NCI-H2227 treated with DMSO at 0.1 percent for 48 hours (cell line): Measurements from ENCODE around the gene CBFA2T2.

ENCODE experiments used
- DNase-seq: peaks from one replicate; lab custom pipeline; 2025; lab: John Stamatoyannopoulos, UW

The CBFA2T2 gene

DNA sequence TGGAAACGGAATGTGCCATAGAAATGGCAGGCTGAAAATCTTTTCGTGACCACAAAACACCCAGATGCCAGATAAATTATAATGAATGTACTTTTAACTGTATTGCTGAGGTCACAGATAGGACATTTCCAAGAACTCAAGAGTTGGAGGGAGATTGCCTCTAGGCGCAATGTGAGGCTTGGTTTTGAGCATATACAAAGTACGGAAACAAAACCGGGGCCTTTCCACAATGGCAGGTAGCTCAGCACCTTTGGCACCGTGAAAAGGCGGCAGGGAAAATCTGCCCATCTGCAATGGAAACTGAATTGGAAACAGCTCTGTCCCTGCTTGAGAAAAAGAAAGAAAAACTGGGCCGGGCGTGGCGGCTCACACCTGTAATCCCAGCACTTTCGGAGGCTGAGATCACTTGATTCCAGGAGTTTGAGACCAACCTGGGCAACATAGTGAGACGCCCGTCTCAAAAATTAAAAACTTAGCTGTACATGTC is 161.7 kb downstream of the CBFA2T2 start:
- no peak for DNase-seq

DNA sequence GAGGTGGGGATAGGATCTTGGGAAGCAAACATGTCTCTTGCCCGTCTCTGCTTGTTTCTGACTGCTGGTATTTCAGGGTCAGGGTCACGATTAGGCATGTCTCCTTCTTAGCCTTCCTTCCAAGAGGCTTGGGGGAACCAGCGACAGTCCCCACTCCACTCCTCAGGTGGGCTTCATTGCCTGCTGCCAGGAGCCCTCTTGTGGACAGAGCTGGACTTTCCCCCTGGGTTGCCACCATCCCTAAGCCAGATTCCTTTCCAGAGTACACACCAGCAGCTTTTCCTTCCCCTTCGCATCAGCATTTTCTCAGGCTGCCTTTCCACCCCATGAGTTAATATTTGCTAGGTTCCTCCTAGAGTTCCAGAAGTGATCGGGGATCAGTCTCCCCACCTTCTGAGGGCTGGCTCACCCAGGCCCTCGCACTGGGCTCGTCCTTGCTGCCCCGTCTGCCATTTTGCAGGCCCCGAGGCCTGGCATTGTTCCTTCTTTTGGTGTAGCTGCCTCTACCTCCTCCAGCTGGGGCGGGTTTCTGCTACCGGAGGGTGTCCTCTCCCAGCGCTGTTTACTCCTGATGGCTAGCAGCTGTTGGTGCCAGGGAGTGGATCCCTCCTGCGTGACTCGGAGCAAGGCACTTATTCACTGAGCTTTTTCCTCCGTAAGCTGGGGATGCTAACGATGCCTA is 163.5 kb downstream of the CBFA2T2 start:
- peak; percentile 68 for DNase-seq

DNA sequence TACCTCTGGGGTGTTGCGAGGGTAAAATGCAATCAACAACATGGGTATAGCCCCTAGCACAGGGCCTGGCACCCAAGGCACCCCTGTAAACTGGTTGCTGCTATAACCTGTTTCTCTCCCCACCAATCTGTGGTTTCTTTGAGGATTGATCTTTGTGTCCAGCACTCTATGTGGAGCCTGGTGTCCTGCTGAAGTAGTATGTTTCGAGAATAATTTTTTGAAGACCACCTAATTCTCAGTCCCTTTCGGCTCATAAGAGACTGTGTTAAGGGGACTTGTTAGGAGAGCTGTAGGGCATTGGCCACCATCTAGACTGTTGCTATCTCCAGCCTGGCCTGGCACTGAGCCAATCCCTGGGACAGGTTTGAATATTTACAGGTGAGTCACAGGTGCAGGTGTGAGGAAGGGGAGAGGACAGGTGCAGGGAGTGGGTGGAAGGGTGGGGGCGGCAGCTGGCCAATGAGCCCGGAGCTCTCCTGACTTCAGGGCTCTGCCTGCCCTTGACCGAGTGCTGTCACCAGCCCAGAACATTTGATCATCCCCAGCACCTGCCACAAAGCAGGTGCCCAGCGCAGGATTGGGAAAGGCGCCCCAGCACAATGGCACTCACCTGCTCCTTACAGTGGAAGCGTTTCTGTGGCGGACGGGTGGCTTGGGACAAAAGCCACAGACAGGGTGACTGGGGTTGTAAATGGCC is 164.2 kb downstream of the CBFA2T2 start:
- DNase-seq, result no peak

DNA sequence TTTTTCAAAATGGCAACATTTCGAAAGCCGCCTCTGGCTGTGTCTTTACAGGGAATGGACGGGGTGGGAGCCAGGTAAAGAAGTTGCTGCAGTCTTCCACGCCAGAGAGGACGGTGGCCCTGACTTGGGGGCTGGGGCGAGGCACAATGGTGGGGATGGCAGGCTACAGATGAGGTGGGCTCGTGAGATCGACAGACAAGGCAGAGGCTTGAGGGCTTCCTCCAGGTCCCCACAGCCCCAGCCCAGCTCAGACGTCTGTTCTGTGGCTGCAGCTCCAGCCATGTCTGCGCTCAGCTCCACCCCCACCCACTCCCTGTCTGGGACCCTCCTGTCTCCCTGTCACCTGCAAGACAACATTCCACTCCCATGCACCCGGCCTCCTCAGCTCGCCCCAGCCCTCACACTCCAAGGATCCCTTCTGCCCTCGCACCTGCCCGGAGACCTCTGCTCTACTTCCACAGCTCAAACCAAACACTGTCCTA is 164.8 kb downstream of the CBFA2T2 start:
- no peak for DNase-seq

DNA sequence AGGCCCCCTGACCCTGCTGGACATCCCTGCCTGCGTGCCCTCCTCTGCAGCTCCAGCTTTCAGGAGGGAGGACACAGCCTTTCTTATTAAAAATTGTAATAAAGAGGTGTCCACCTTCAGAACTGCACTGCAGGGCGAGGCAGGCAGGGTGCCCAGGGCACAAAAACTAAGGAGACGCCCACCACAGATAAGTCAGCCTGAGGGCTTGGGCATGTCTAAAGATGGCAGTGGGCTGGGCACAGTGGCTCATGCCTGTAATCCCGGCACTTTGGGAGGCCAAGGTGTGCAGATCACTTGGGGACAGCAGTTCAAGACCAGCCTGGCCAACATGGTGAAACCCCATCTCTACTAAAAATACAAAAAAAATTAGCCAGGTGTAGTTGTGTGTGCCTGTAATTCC is 165.3 kb downstream of the CBFA2T2 start:
- no peak for DNase-seq

DNA sequence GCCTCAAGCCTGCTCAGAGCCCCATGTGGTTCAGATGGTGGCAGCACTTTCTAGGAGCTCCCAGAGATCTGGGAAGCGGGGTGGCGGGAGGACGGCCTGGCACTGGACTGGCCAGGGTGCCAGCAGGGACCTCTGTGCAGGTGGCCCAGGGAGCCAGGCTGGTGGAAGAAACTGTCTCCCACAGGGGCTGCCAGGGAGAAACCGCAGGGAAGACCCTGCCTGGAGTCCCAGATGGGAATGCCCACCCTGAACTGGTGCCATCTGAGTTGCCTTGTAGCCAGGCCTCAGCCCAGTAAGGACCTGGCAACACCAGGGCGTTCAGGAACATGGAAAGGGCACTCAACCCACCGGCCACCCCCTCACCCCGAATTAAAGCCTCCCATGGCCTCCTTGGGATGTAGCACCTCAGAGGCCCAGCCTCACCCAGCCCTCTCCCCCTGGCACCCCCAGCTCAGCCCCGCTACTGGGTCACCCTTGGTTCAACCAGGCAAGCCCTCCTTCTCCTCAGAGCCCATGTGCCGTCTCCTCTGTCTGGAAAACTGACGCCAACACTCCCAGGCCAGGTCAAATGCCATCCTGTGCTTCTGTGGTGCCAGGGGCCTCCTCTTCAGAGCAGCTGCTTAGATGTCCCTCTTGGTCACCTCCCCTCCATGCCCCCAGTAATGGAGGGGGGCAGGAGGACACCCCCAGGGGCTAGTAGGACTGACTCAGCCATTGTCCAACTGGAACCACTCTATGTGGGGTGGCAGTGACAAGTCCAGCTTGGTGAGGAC is 166.3 kb downstream of the CBFA2T2 start:
- no peak for DNase-seq

DNA sequence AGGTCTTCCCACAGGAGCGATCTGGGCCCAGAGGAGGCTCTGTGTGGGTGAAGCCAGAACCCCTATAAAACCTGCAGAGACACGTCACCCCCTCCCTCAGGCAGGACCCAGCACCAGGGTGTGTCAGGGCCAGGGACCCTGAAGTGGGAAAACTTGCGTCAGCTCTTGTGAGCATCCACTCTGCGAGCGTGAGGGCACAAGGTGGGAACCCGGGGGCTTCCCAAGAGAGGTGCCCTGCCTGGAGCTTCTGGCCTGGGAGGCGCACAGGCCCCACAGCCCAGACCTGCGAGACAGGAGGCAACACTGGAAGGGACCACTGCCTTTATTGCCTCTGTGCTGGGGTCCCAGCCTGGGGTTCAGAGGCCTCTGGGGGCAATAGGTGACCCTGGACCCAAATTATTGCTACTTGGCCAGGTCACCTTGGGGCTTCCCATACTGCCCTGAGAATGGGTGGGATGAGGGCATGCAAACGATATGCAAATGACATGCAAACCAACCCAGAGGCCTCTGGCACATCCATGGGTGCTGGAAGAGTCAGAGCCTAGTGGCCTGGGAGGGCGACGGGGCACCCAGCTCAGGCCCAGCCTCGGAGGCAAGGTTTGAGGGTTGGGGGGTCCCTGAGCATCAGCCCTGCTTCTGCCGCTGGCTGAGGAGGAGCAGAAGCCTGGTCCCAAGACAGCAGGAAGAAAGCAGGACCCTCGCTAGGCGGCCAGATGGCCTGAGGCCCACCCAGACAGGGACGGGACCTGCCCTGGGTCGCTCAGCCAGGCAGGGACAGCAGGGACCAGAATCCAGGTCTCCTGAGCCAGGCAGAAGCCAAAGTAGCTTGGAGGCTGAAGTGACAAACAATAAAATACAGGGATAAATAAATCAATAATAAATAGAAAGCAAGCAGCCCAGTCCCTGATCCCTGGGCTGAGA is 167.1 kb downstream of the CBFA2T2 start:
- DNase-seq, result no peak

DNA sequence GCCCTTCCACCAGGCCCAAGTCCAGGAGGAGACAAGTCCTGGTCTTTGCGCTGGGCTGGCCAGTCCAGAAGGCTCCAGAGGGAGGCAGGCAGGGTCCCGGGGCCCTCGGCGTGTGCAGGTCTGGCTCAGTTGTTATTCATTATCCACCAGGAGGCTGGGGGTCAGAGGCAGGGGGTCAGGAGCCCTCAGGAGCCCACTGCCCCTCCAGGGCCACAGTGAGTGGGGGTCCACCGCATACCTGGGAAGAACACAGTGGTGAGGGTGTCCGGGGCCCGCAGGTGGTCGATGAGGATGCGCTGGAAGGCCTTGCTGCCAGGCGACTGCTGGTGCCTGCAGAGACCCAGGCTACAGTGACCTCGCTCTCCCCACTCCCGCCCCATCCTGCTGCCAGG is 167.8 kb downstream of the CBFA2T2 start:
- DNase-seq, result no peak

DNA sequence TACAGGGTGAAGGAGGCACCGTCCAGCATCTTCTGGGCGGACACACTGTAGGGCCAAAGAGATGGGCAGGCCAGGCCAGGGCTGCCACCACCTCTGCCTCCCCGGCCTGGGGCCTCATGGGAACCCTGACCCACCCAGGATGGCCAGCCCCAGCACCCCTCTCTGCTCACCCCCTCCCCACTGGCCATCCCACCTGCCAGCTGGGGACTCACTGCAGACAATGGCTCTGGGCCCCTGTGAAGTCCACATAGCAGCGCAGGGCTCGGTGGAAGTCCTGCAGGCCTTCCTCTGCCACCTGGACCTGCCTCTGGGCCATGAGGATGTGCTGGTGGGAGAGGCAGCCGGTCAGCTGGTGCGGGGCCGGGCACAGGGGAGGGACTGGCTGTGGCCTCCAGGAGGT is 168.6 kb downstream of the CBFA2T2 start:
- DNase-seq, result no peak

DNA sequence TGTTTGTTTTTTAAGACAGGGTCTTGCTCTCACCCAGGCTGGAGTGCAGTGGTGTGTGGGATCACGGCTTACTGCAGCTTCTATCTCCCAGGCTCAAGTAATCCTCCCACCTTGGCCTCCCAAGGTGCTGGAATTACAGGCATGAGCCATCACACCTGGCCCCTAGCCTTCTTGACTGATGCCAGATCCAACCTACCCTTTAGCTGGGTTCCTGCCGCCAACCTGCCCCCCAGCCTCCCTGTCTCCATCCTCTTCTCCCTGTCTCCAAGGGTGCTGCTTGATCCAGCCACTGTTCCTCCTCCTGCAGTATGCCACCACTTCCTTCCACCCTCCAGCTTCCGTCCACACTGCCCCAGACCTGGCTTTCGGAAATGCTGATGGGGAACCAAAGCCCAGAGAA is 169.0 kb downstream of the CBFA2T2 start:
- DNase-seq, result no peak

DNA sequence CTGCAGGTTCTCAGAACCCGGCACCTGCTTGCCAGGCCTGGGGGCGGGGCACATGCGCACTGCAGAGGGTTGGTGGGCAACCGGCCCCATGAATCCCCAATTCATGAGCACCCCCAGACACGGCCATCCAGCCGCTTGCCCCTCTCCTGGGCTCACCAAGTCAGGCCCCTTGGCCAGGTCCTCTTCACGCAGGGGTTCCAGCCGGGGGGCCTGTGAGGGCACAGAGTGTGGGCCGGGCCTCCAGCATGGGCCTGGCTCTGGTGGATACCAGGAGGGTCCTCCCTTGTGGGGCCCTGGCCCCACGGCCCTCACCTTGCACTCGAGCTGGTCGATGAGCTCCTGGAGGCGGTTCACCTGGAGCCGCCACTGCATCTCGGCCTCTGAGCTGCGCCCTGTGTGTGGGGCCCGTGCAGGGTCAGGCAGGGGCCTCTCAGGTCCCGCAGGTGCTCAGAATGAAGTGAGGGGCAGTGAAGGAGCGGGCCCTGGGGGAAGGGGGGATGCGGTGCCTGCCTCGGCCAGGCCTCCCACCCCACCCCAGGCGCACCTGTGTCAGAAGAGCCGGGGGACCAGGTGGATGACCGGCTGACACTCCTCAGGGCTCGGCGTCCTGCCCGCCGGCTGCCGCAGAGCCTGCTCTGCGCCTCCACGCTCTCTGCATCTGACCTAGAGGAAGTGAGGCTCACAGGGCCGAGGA is 169.6 kb downstream of the CBFA2T2 start:
- no peak for DNase-seq

DNA sequence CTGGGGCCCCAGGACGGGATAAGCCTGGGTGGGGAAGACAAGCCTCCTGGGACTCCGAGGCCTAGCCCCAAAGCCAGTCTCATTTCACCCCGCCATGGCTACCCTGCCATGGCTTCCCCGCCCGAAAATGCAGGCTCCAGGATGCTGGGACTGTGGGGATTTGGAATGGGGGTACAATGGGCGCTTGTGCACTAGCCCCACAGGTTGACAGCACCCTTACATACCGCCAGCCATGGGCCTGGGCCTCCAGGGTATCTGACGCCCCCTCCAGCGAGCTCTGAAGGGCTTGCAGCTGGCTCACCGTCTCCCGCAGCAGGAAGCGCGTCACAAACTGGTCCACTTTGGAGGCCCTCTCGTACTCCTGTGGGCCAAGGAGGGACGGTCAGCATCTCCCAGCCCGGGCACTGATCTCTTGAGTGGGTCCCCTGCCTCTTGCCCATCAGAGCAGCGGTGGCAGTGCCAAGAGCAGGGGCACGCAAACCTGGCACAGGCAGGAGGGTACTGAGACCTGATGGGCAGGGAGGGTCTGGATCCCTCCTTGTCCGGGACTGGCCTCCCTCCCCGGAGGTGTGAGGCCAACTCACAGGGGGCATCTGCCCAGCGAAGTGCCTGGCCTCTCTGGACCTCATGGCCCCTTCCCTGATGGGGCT is 170.3 kb downstream of the CBFA2T2 start:
- DNase-seq, result no peak

DNA sequence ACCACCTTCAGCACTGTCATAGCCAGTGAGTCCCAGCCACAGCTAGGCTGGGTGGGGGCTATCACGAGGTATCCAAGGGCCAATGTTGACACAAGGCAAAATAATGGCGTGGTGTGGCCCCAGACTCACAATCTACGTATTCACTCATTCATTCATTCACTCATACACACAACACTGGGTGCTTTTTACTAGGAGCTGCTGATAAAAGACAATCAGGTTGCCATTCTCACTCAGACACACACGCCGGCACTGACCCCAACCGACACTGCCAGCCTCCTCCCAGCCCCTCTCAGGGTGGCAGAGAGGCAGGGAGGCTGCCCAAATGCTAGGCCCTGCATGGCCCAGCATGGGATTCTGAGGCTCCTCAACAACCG is 170.8 kb downstream of the CBFA2T2 start:
- no peak for DNase-seq

DNA sequence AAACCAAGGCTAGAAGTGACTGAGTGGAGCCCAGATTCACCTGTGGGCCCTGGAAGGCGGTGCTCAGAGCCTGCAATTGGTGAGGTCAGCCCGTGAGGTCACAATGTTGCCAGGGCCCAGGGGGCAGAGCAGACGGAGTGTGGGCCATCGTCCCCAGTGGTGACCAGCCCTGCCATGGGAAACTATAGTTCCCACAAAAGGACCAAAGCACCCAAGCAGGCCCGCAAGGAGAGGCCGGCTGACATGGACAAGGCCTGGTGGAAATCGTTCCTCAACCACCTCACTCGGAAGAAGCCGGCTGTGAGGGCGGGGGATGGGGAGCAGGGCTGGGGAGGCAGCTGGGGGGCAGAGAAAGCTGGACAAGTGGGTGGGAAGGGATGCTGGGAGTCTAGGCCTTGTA is 172.3 kb downstream of the CBFA2T2 start, which contains the start of gene C20orf144:
TSS of gene C20orf144 (plus strand) at position 156 of the 400 bp plus-strand sequence. CDS start at position 175, 19 bp downstream.
- DNase-seq, result no peak

DNA sequence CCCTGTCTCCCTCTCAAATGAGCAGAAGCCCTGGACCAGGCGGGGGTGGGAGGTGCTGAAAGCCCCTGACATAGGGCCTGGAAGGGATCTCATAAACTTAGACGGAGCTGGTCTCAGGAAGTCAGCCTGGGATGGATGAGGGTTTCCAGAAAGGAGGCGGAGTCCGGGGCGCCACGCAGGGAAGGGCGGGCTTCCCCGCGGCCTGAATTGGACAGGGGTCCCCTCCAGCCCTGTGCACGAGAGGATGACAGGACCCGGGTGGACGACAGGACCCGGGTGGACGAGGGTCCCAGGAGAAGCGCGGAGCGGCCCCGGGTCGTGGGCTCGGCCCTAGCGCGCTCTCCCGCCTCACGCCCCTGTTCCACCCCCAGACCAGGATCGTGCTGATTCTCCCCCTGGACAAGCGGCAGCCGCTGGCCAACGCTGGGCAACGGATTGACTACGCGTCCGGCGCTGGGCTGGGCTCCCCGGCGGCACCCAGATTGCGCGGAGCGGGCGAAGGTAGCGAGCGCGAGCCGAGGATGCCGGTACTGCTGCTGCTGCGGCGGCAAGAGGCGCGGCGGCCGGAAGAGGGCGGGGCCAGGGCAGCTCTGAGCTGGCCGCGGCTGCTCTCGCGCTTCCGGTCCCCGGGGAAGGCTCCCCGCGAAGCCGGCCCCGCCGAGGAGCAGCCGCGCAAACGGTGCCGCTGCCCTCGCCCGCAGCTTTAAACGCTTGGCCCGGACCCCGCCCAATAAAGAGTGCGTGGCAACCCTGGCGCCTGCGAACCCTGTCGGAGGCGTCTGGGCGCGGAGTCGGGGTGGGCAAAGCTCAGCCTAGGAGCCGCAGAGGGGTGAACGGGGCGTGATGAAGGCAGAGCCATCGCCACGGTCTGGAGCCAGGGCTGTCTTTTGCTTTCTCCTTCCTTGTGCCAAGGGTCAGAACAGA is 173.5 kb downstream of the CBFA2T2 start:
- DNase-seq, result peak; percentile 74

DNA sequence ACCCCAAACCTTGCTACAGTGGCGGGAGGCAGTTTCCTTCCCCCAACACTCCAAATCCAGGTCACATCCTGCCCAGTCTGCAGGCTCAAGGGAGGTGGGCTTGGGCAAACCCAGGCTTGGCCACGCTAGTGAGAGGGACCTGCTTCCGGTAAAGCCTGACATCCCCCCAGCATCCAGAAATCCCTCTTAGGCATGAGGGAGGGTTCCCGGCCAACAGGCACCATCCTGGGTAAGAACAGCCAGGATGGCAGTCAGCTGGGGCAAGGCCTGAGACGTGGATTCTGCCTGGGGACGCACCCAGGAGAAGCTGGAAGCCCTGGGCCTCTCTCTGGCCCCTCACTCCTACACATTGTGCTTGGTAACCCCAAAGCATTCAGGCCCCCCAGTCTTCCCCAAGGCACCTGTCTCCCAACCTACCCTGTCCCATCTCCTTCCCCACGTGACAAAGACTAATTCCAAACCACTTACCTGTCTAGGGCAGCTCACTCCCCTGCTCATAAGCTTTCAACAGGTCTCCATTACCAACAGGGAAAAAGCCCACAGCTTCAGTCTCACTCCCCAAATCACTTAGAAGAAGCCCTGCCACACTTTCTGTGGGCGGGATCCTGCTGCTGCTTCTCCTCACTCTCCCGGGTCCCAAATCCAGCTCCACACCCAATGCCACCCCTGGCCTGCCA is 174.3 kb downstream of the CBFA2T2 start:
- DNase-seq, result peak; percentile 31

DNA sequence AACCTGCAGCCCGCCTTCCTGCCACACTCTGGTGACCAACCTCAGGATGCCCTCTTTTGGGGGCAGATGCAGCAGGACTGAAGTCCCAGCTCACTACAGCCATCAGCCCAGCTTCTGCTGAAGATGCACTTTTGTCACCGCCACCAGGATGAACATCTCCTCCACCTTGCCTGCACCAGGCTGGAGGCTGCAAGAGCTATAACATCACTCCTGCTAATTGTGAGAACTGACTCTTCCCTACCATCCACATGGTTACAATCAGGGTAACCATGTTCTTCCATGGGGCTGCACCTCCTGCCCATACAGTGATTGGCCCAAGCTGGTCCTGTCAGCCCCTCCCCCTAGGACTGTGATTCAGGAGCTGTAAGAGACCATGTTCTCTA is 174.9 kb downstream of the CBFA2T2 start:
- no peak for DNase-seq

DNA sequence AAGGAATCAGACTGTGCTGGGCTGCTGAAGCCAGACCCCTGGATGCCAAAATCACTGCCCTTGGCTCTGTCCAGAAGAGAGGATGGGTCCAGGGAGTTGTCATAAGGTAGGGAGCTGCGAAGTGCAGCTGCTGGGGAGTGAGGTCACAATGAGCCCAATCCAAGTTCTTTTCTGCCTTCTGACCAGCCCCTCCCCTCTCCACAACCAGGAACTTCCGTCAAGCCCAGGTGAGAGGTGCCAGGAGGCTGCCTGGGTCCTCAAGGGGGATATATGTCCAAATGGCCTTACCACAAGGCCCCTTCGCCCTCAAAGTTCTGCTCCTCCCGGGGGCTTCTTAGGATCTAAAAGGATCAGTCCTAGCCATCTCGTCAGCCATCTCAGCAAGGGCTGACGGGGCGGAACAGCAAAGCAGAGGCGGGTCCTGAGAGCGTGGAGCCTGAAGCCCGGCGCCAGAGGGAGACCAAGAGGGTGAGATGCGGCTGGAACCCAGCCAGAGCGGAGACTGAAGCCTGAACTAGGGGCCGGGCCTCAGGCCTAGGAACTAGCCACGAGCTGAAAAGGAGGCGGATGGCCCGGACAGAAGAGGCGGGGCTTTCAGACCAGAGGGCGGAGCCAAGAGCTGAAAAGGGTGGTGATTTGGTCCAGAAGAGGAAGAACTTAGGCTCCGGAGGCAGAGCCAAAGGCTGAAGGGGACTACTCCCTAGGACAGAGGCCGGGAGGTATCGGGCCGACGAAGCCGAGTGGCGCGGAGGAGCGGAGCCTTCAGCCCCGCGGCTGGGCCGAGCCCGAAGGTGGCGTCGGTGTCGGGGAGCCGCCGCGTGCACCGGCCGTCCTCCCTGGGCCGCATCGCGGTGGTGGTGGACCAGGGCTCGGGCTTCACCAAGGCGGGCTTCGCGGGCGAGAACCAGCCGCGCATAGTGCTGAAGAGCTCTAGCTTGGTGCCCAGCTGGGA is 176.7 kb downstream of the CBFA2T2 start, which contains the start of gene ACTL10:
TSS of gene ACTL10 (plus strand) at position 651 of the 952 bp plus-strand sequence. CDS start 555 bp downstream, outside the sequence.
- DNase-seq, result no peak
